ENCODE measurements around the gene KRTAP10-2. TPM values are rescaled to one million over a fixed set of nuclear protein-coding genes. Genes with fewer than 3 reads are reported as not detected.

The KRTAP10-2 gene
- total RNA-seq, 1 donor from 2014 or later = not detected

- H3K4me3 Mint-ChIP-seq (ENCODE audit: unreplicated experiment) = no peak overlapping the region
- no peak for DNase-seq (ENCODE audit: extremely low spot score, unreplicated experiment)
- no peak overlapping the region for H3K27ac Mint-ChIP-seq (ENCODE audit: unreplicated experiment)
- no peaks in the 10 kb centered on the region for H3K9me3 Mint-ChIP-seq (ENCODE audit: unreplicated experiment)
- no peaks in the 10 kb centered on the region for H3K4me1 Mint-ChIP-seq (ENCODE audit: unreplicated experiment)
- TF ChIP-seq CTCF (IDR thresholded peaks at IDR 0.05) = no peak
- no peaks in the 10 kb centered on the region for H3K36me3 Mint-ChIP-seq (ENCODE audit: unreplicated experiment)
- H3K27me3 Mint-ChIP-seq (ENCODE audit: unreplicated experiment) = peaks cover 4% of the 10 kb centered on the region
These were observed 35.7 kb downstream of the KRTAP10-2 start for GRCh38 chr21:44515359-44516165.

GRCh38 chr21:44514746-44515358, 36.5 kb downstream of the KRTAP10-2 start:
- H3K27me3 Mint-ChIP-seq (ENCODE audit: unreplicated experiment) = peaks cover 4% of the 10 kb centered on the region
- no peaks in the 10 kb centered on the region for H3K9me3 Mint-ChIP-seq (ENCODE audit: unreplicated experiment)
- no peaks in the 10 kb centered on the region for H3K36me3 Mint-ChIP-seq (ENCODE audit: unreplicated experiment)
- no peak overlapping the region for H3K27ac Mint-ChIP-seq (ENCODE audit: unreplicated experiment)
- H3K4me1 Mint-ChIP-seq (ENCODE audit: unreplicated experiment) = no peaks in the 10 kb centered on the region
- no peak for TF ChIP-seq CTCF (IDR thresholded peaks at IDR 0.05)
- DNase-seq (ENCODE audit: extremely low spot score, unreplicated experiment) = no peak
- H3K4me3 Mint-ChIP-seq (ENCODE audit: unreplicated experiment) = no peak overlapping the region

GRCh38 chr21:44514218-44514520, 37.1 kb downstream of the KRTAP10-2 start:
- DNase-seq (ENCODE audit: extremely low spot score, unreplicated experiment) = no peak
- TF ChIP-seq CTCF (IDR thresholded peaks at IDR 0.05) = no peak
- Mint-ChIP-seq H3K27me3 (ENCODE audit: unreplicated experiment) (peaks cover 4% of the 10 kb centered on the region), H3K4me1 (ENCODE audit: unreplicated experiment) (no peaks in the 10 kb centered on the region), H3K9me3 (ENCODE audit: unreplicated experiment) (no peaks in the 10 kb centered on the region), H3K27ac (ENCODE audit: unreplicated experiment) (no peak overlapping the region), H3K36me3 (ENCODE audit: unreplicated experiment) (no peaks in the 10 kb centered on the region), H3K4me3 (ENCODE audit: unreplicated experiment) (no peak overlapping the region)

GRCh38 chr21:44513389-44514217, 37.7 kb downstream of the KRTAP10-2 start:
- H3K36me3 Mint-ChIP-seq (ENCODE audit: unreplicated experiment) = no peaks in the 10 kb centered on the region
- no peaks in the 10 kb centered on the region for H3K4me1 Mint-ChIP-seq (ENCODE audit: unreplicated experiment)
- peaks cover 4% of the 10 kb centered on the region for H3K27me3 Mint-ChIP-seq (ENCODE audit: unreplicated experiment)
- no peaks in the 10 kb centered on the region for H3K9me3 Mint-ChIP-seq (ENCODE audit: unreplicated experiment)
- no peak for TF ChIP-seq CTCF (IDR thresholded peaks at IDR 0.05)
- no peak overlapping the region for H3K27ac Mint-ChIP-seq (ENCODE audit: unreplicated experiment)
- no peak overlapping the region for H3K4me3 Mint-ChIP-seq (ENCODE audit: unreplicated experiment)
- DNase-seq (ENCODE audit: extremely low spot score, unreplicated experiment) = no peak
